Endothelial cell of umbilical vein (primary cell): ENCODE data around the gene PID1. TPM values are rescaled to one million over a fixed set of nuclear protein-coding genes. Genes with fewer than 3 reads are reported as not detected.

Source experiments
- BruUV-seq: library from RNA; stranded (reverse); fragments of 400-500 nt; replicated peaks from 2 replicates; lab custom pipeline; 2021; lab: Mats Ljungman, UMichigan
- CTCF ChIA-PET: fragments of 300-600, 350-600 bp; sonication (Branson Sonifier 250); formaldehyde crosslinking; loops from one replicate; lab custom pipeline; 2021; ENCODE audit warnings: antibody characterized with exemption, inconsistent platforms; lab: Charles Lee
- POLR2A ChIA-PET: fragments of 300-600, 350-600 bp; sonication (Branson Sonifier 250); formaldehyde crosslinking; loops from one replicate; lab custom pipeline; 2021; ENCODE audit warnings: antibody characterized with exemption, inconsistent platforms; lab: Charles Lee
- DNase-seq: peaks from one replicate; pipeline ENCODE4 v3.0.0-alpha.2; 2011; ENCODE audit warnings: low read depth, low spot score
- FAIRE-seq: peaks from 2 replicates; lab custom pipeline; 2011; peaks lifted over from hg19 to GRCh38; lab: Jason Lieb, UNC
- H2AFZ ChIP-seq: 2 replicates; pipeline ENCODE4 v1.6.0; 2012; ENCODE audit warnings: low read depth, low read length, control low read depth, inconsistent platforms
- H3K27ac ChIP-seq: 2 replicates; pipeline ENCODE4 v1.5.1; 2011; ENCODE audit warnings: low read depth, mild to moderate bottlenecking, control low read depth, low read length, moderate library complexity; ENCODE audit not compliant: insufficient read depth
- H3K27me3 ChIP-seq, 2 experiments: 2 replicates each; pipeline versions ENCODE4 v1.6.0 to v1.6.1; 2011; ENCODE audit warnings: low read length in 2 of 2, mixed read lengths in 1 of 2; ENCODE audit not compliant: control insufficient read depth in 2 of 2, insufficient read depth in 2 of 2
- H3K36me3 ChIP-seq, 2 experiments: 2 replicates in 1 of 2; 3 replicates in 1 of 2; pipeline ENCODE4 v1.5.1; 2011; ENCODE audit warnings: low read length in 2 of 2, mild to moderate bottlenecking in 1 of 2, moderate library complexity in 1 of 2; ENCODE audit not compliant: control insufficient read depth in 2 of 2, insufficient read depth in 2 of 2; ENCODE audit errors: extremely low read depth in 1 of 2
- H3K4me1 ChIP-seq: 3 replicates; pipeline ENCODE4 v1.5.1; 2011; ENCODE audit warnings: mild to moderate bottlenecking, low read length; ENCODE audit not compliant: control insufficient read depth, insufficient read depth; ENCODE audit errors: extremely low read depth
- H3K4me2 ChIP-seq: 2 replicates; pipeline ENCODE4 v1.6.1; 2011; ENCODE audit warnings: low read length, control low read depth, mixed read lengths; ENCODE audit not compliant: insufficient read depth
- H3K4me3 ChIP-seq, 3 experiments: fragments of 200-600 bp in 1 of 3; sonication (generic), shearing (Covaris generic) in 1 of 3; replicated peaks in 1 of 3; 2 replicates each; pipeline ENCODE4 v1.5.1; 2011 to 2016; ENCODE audit warnings: control low read depth in 3 of 3, low read length in 3 of 3, mild to moderate bottlenecking in 2 of 3, inconsistent platforms in 1 of 3, low read depth in 1 of 3, moderate library complexity in 1 of 3; ENCODE audit not compliant: insufficient read depth in 1 of 3
- H3K79me2 ChIP-seq: 2 replicates; pipeline ENCODE4 v1.6.0; 2012; ENCODE audit warnings: low read length, inconsistent platforms; ENCODE audit not compliant: control insufficient read depth, insufficient read depth
- H3K9ac ChIP-seq: replicated peaks from 2 replicates; pipeline ENCODE3; 2011; ENCODE audit warnings: low read length, control low read depth; ENCODE audit not compliant: insufficient read depth; ENCODE audit errors: extremely low read depth
- H3K9me1 ChIP-seq: replicated peaks from 3 replicates; pipeline ENCODE4 v1.6.0; 2011; ENCODE audit warnings: mild to moderate bottlenecking, low read length; ENCODE audit not compliant: control insufficient read depth, insufficient read depth; ENCODE audit errors: extremely low read depth
- H3K9me3 ChIP-seq: replicated peaks from 2 replicates; pipeline ENCODE4 v1.5.1; 2012; ENCODE audit warnings: low read length, inconsistent platforms; ENCODE audit not compliant: control insufficient read depth, insufficient read depth
- H4K20me1 ChIP-seq: replicated peaks from 2 replicates; pipeline ENCODE3; 2011; ENCODE audit warnings: mild to moderate bottlenecking, low read length; ENCODE audit not compliant: control insufficient read depth, insufficient read depth; ENCODE audit errors: extremely low read depth
- CTCF ChIP-seq, 2 donors: IDR thresholded peaks; 1 replicate in 1 of 2; 2 replicates in 1 of 2; pipeline ENCODE4 v1.5.1; 2011; ENCODE audit warnings: low read length in 2 of 2, mild to moderate bottlenecking in 2 of 2, moderate library complexity in 2 of 2, control low read depth in 1 of 2, inconsistent platforms in 1 of 2, low read depth in 1 of 2; ENCODE audit not compliant: insufficient read depth in 1 of 2; ENCODE audit errors: extremely low read depth in 1 of 2
- EZH2 ChIP-seq: IDR thresholded peaks from 2 replicates; pipeline ENCODE4 v1.6.1; 2012; ENCODE audit warnings: borderline replicate concordance, low read depth, mild to moderate bottlenecking, moderate library complexity, low read length, inconsistent platforms; ENCODE audit not compliant: severe bottlenecking
- FOS ChIP-seq: IDR thresholded peaks from 2 replicates; pipeline ENCODE4 v1.6.1; 2011; ENCODE audit warnings: mild to moderate bottlenecking, low read length, moderate library complexity, borderline replicate concordance; ENCODE audit not compliant: insufficient read depth
- GATA2 ChIP-seq: IDR thresholded peaks from 2 replicates; pipeline ENCODE4 v1.7.0; 2011; ENCODE audit warnings: low read depth, mild to moderate bottlenecking, moderate library complexity, mixed read lengths, low read length; ENCODE audit not compliant: insufficient read length, insufficient read depth
- JUN ChIP-seq: IDR thresholded peaks from 2 replicates; pipeline ENCODE4 v1.6.1; 2011; ENCODE audit warnings: borderline replicate concordance, low read depth; ENCODE audit not compliant: insufficient read length, insufficient read depth
- MAX ChIP-seq: IDR thresholded peaks from 2 replicates; pipeline ENCODE4 v1.6.1; 2011; ENCODE audit not compliant: insufficient read depth, insufficient read length
- MYC ChIP-seq: IDR thresholded peaks from one replicate; pipeline ENCODE4 v1.6.1; 2011; ENCODE audit warnings: mild to moderate bottlenecking, low read depth, low read length
- POLR2A ChIP-seq: IDR thresholded peaks from 2 replicates; pipeline ENCODE4 v1.6.1; 2012; ENCODE audit warnings: low read depth, mild to moderate bottlenecking, control low read depth, low read length
- POLR2AphosphoS5 ChIP-seq: IDR thresholded peaks from 2 replicates; pipeline ENCODE4 v1.6.1; 2012; ENCODE audit warnings: low read depth, mild to moderate bottlenecking, control low read depth, low read length, moderate library complexity; ENCODE audit not compliant: insufficient read depth
- dilution Hi-C: fragments of 300-500 bp; cut with MboI; formaldehyde crosslinking; loops from one replicate; pipeline ENCODE4 v1.15.0; 2019; ENCODE audit warnings: low sequenced_read_pairs; ENCODE audit not compliant: extremely low pct_ligation_motif_present
- intact Hi-C: fragments of 100-400 bp; cut with micrococcal nuclease; formaldehyde crosslinking; loops from one replicate; pipeline ENCODE4 v1.10.0; 2022
- polyA plus RNA-seq, 4 experiments: library from polyadenylated mRNA; depleted of rRNA in 3 of 4; stranded (reverse) in 3 of 4; unstranded in 1 of 4; fragments of >200 nt; gene quantifications; 2 replicates each; pipeline versions ENCODE4 v1.2.1 to v1.2.3, GENCODE V29; 2011 to 2012; ENCODE audit warnings: missing spikeins in 1 of 4
- total RNA-seq: library from RNA; stranded (reverse); gene quantifications from 2 replicates; pipeline ENCODE4 v1.2.3, GENCODE V29; 2021

Gene PID1
- total and polyA plus RNA-seq, 2 donors (not counting 3 experiments of a cell fraction or from before 2014, with no cell fraction given): not detected

- H3K79me2 ChIP-seq: no peaks in the 10 kb centered on the region
- peaks cover 3% of the 10 kb centered on the region for H3K9me3 ChIP-seq
- no peak overlapping the region for H3K27ac ChIP-seq
- no peaks in the 10 kb centered on the region for H4K20me1 ChIP-seq
- no peaks in the 10 kb centered on the region for H3K4me1 ChIP-seq
- H2AFZ ChIP-seq: no peak overlapping the region
- no peak for FAIRE-seq
- H3K9ac ChIP-seq: no peak overlapping the region
- no peak overlapping the region for H3K4me2 ChIP-seq
- POLR2A ChIA-PET: no interaction called here
- CTCF ChIA-PET: no interaction called here
- no TSS peak for BruUV-seq
- H3K27me3 ChIP-seq: no peaks in the 10 kb centered on the region
- no peak overlapping the region for H3K4me3 ChIP-seq
- intact Hi-C loops: no loop called here
- H3K36me3 ChIP-seq: no peaks in the 10 kb centered on the region
- dilution Hi-C loops: no loop called here
- H3K9me1 ChIP-seq: no peaks in the 10 kb centered on the region
- TF ChIP-seq MAX (no peak), POLR2A (no peak), EZH2 (no peak), POLR2AphosphoS5 (no peak), JUN (no peak), CTCF (IDR thresholded peaks at IDR 0.05; ENCODE audit: extremely low read depth in 1 of 2, insufficient read depth in 1 of 2, low read depth in 1 of 2, low read length in 2 of 2) (no peak), GATA2 (no peak), FOS (no peak), MYC (no peak)
- DNase-seq: no peak
These were observed 226.5 kb downstream of the PID1 start for GRCh38 chr2:229044581-229044980.
